ENCODE results near the gene ARHGEF39. TPM values are rescaled to one million over a fixed set of nuclear protein-coding genes. Genes with fewer than 3 reads are reported as not detected.
"Not testable (repeated sequence)": the region's sequence is repeated elsewhere in the genome, so short reads cannot be mapped to it uniquely, and the experiment has no call there.

Gene ARHGEF39
- total and polyA plus RNA-seq, 4 donors = 0.25 to 1.8 (median 1.2) TPM

DNA sequence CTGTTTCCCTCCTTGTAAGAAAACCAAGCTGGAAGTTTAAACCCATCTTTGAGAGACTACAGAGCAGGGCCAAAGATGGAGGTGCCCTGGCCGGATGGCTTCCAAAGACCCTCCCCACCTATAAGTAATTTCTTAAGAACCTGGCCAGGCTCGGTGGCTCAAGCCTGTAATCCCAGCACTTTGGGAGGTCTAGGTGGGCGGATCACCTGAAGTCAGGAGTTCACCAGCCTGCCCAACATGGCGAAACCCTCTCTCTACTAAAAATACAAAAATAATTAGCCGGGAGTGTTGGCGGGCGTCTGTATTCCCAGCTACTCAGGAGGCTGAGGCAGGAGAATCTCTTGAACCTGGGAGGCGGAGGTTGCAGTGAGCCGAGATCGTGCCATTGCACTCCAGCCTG, 19.3 kb downstream of the ARHGEF39 start:
- not testable (repeated sequence) for H3K9me3 ChIP-seq (ENCODE audit: control insufficient read depth, low read length); H3K27me3 ChIP-seq (ENCODE audit: control insufficient read depth in 1 of 2, insufficient read depth in 2 of 2, low read length in 1 of 2); H3K4me1 ChIP-seq (ENCODE audit: control insufficient read depth in 1 of 2, insufficient read depth in 2 of 2, low read length in 2 of 2); DNase-seq; H3K4me3 ChIP-seq (ENCODE audit: low read length in 2 of 2); H3K36me3 ChIP-seq (ENCODE audit: control insufficient read depth in 1 of 2, insufficient read depth in 2 of 2, low read length in 1 of 2); ATAC-seq (ENCODE audit: low FRiP score)
- H3K27ac ChIP-seq (ENCODE audit: low read depth in 1 of 2, low read length in 2 of 2) = peak overlapping the region in 1 of 2 donors; percentile 31
- intact Hi-C loops (cut with DNase I) = loop anchor here in 1 of 2 donors (5.0 to 10.0 kb wide), 2 partner anchors 38 to 81 kb away; partner anchors contain the start of gene TESK1
- 19 to 27% methylated on average over 10 of the region's 10 CpGs for WGBS, 2 donors

- DNase-seq = no peak
Measured at GRCh38 chr9:35643046-35643445, 21.9 kb downstream of the ARHGEF39 start.

GRCh38 chr9:35641478-35641877, 23.5 kb downstream of the ARHGEF39 start:
- not testable (repeated sequence) for H3K27me3 ChIP-seq (ENCODE audit: control insufficient read depth in 1 of 2, insufficient read depth in 2 of 2, low read length in 1 of 2); H3K4me1 ChIP-seq (ENCODE audit: control insufficient read depth in 1 of 2, insufficient read depth in 2 of 2, low read length in 2 of 2); H3K4me3 ChIP-seq (ENCODE audit: low read length in 2 of 2); H3K36me3 ChIP-seq (ENCODE audit: control insufficient read depth in 1 of 2, insufficient read depth in 2 of 2, low read length in 1 of 2); H3K27ac ChIP-seq (ENCODE audit: low read depth in 1 of 2, low read length in 2 of 2); DNase-seq; H3K9me3 ChIP-seq (ENCODE audit: control insufficient read depth, low read length); ATAC-seq (ENCODE audit: low FRiP score)
- intact Hi-C loops (cut with DNase I) = loop anchor here in 1 of 2 donors (10.0 kb wide), 1 partner anchor 77 kb away; a partner anchor contains a TSS
- 90 to 92% methylated on average over 3 of the region's 3 CpGs for WGBS, 2 donors

More at GRCh38 chr9:35643046-35643445, 21.9 kb downstream of the ARHGEF39 start:
- no peaks in the 10 kb centered on the region for H3K36me3 ChIP-seq (ENCODE audit: control insufficient read depth in 1 of 2, insufficient read depth in 2 of 2, low read length in 1 of 2)
- no peak for ATAC-seq (ENCODE audit: low FRiP score)
- 94% methylated on average over 12 of the region's 12 CpGs for WGBS, 2 donors
- intact Hi-C loops (cut with DNase I) = loop anchor here in 1 of 2 donors (10.0 kb wide), 1 partner anchor 78 kb away; a partner anchor contains a TSS
- no peaks in the 10 kb centered on the region for H3K4me1 ChIP-seq (ENCODE audit: control insufficient read depth in 1 of 2, insufficient read depth in 2 of 2, low read length in 2 of 2)
- no peaks in the 10 kb centered on the region for H3K27me3 ChIP-seq (ENCODE audit: control insufficient read depth in 1 of 2, insufficient read depth in 2 of 2, low read length in 1 of 2)
- H3K4me3 ChIP-seq (ENCODE audit: low read length in 2 of 2) = no peak overlapping the region
- H3K27ac ChIP-seq (ENCODE audit: low read depth in 1 of 2, low read length in 2 of 2) = no peak overlapping the region
- no peaks in the 10 kb centered on the region for H3K9me3 ChIP-seq (ENCODE audit: control insufficient read depth, low read length)

GRCh38 chr9:35640431-35640830, 24.6 kb downstream of the ARHGEF39 start:
- not testable (repeated sequence) for H3K36me3 ChIP-seq (ENCODE audit: control insufficient read depth in 1 of 2, insufficient read depth in 2 of 2, low read length in 1 of 2); ATAC-seq (ENCODE audit: low FRiP score); H3K27ac ChIP-seq (ENCODE audit: low read depth in 1 of 2, low read length in 2 of 2); H3K4me1 ChIP-seq (ENCODE audit: control insufficient read depth in 1 of 2, insufficient read depth in 2 of 2, low read length in 2 of 2); H3K4me3 ChIP-seq (ENCODE audit: low read length in 2 of 2); H3K27me3 ChIP-seq (ENCODE audit: control insufficient read depth in 1 of 2, insufficient read depth in 2 of 2, low read length in 1 of 2); H3K9me3 ChIP-seq (ENCODE audit: control insufficient read depth, low read length); DNase-seq
- intact Hi-C loops (cut with DNase I) = loop anchor here in 1 of 2 donors (10.0 kb wide), 1 partner anchor 76 kb away; a partner anchor contains a TSS
- 97% methylated on average over 15 of the region's 15 CpGs for WGBS, 2 donors

DNA sequence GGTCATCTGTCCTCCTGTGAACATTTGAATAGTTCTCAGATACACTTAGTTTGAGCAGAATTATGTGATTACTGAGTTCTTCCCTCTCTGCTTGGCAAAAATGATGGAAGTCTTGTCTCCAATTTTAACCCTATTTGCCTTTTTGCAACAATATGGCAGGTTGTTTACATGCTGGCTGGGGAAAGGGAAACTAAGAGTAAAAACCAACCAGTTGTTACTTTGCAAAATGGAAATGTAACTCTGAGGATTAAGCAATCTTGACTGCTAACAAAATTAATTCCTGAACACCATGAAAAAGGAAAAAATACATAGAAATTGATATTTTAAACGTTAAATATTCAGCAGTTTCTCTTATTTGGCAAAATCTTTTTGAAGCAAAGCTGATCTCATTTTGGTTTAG, 25.4 kb downstream of the ARHGEF39 start:
- no peaks in the 10 kb centered on the region for H3K4me1 ChIP-seq (ENCODE audit: control insufficient read depth in 1 of 2, insufficient read depth in 2 of 2, low read length in 2 of 2)
- H3K36me3 ChIP-seq (ENCODE audit: control insufficient read depth in 1 of 2, insufficient read depth in 2 of 2, low read length in 1 of 2) = no peaks in the 10 kb centered on the region
- 84 to 88% methylated on average over 1 of the region's 1 CpG for WGBS, 2 donors
- H3K27me3 ChIP-seq (ENCODE audit: control insufficient read depth in 1 of 2, insufficient read depth in 2 of 2, low read length in 1 of 2) = no peaks in the 10 kb centered on the region
- H3K27ac ChIP-seq (ENCODE audit: low read depth in 1 of 2, low read length in 2 of 2) = no peak overlapping the region
- H3K4me3 ChIP-seq (ENCODE audit: low read length in 2 of 2) = no peak overlapping the region
- no peaks in the 10 kb centered on the region for H3K9me3 ChIP-seq (ENCODE audit: control insufficient read depth, low read length)
- intact Hi-C loops (cut with DNase I) = loop anchor here in 1 of 2 donors (10.0 kb wide), 1 partner anchor 75 kb away; a partner anchor contains a TSS
- DNase-seq = no peak
- ATAC-seq (ENCODE audit: low FRiP score) = no peak

DNA sequence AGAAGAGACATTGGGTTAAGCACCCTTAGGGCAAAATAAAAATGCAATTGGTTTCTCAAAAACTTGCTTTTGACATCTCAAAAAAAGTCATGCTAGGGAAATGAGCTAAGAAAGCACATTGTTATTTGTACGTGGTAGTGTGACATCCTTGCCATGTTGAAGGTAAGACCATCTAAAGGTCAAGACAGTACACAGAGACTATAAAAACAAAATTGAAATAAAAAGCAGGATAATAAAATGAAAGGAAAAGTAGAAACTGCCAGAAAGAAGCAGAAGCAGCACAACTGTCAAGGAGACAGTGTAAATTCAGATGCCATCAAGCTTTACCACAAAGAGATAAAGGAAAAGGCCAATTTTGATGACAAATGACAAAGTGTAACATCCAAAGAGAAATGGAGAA, 25.8 kb downstream of the ARHGEF39 start:
- intact Hi-C loops (cut with DNase I); H3K4me3 ChIP-seq (ENCODE audit: low read length in 2 of 2); H3K27me3 ChIP-seq (ENCODE audit: control insufficient read depth in 1 of 2, insufficient read depth in 2 of 2, low read length in 1 of 2); H3K4me1 ChIP-seq (ENCODE audit: control insufficient read depth in 1 of 2, insufficient read depth in 2 of 2, low read length in 2 of 2); ATAC-seq (ENCODE audit: low FRiP score); H3K36me3 ChIP-seq (ENCODE audit: control insufficient read depth in 1 of 2, insufficient read depth in 2 of 2, low read length in 1 of 2); DNase-seq; H3K27ac ChIP-seq (ENCODE audit: low read depth in 1 of 2, low read length in 2 of 2); H3K9me3 ChIP-seq (ENCODE audit: control insufficient read depth, low read length): not testable (repeated sequence)
- WGBS, 2 donors = 85 to 91% methylated on average over 1 of the region's 1 CpG

DNA sequence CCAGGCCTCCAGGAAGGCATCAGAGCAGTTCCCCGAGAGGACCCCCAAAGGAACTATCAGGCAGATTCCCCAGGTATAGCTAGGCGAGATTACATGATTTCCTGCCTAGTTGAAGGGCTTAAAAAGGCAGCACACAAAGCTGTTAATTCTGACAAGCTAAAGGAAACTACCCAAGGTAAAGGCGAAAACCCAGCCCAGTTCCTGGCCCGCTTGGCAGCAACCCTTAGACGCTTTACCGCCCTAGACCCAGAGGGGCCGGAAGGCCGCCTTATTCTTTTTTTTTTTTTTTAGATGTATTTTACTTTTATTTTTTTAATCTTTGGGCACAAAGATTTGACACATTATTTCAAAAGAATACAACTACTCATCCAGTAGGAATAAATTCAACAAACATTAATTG, 26.2 kb downstream of the ARHGEF39 start:
- H3K36me3 ChIP-seq (ENCODE audit: control insufficient read depth in 1 of 2, insufficient read depth in 2 of 2, low read length in 1 of 2); ATAC-seq (ENCODE audit: low FRiP score); DNase-seq; H3K9me3 ChIP-seq (ENCODE audit: control insufficient read depth, low read length); intact Hi-C loops (cut with DNase I); H3K27me3 ChIP-seq (ENCODE audit: control insufficient read depth in 1 of 2, insufficient read depth in 2 of 2, low read length in 1 of 2); H3K4me1 ChIP-seq (ENCODE audit: control insufficient read depth in 1 of 2, insufficient read depth in 2 of 2, low read length in 2 of 2); H3K4me3 ChIP-seq (ENCODE audit: low read length in 2 of 2); H3K27ac ChIP-seq (ENCODE audit: low read depth in 1 of 2, low read length in 2 of 2): not testable (repeated sequence)
- WGBS, 2 donors = 86 to 88% methylated on average over 7 of the region's 8 CpGs

- H3K27ac ChIP-seq (ENCODE audit: low read depth in 1 of 2, low read length in 2 of 2); H3K9me3 ChIP-seq (ENCODE audit: control insufficient read depth, low read length); DNase-seq; H3K36me3 ChIP-seq (ENCODE audit: control insufficient read depth in 1 of 2, insufficient read depth in 2 of 2, low read length in 1 of 2); H3K4me3 ChIP-seq (ENCODE audit: low read length in 2 of 2); H3K4me1 ChIP-seq (ENCODE audit: control insufficient read depth in 1 of 2, insufficient read depth in 2 of 2, low read length in 2 of 2); ATAC-seq (ENCODE audit: low FRiP score); H3K27me3 ChIP-seq (ENCODE audit: control insufficient read depth in 1 of 2, insufficient read depth in 2 of 2, low read length in 1 of 2); intact Hi-C loops (cut with DNase I): not testable (repeated sequence)
- WGBS, 2 donors = 92 to 93% methylated on average over 9 of the region's 9 CpGs
Measured at GRCh38 chr9:35637427-35637955, 27.5 kb downstream of the ARHGEF39 start.

GRCh38 chr9:35636877-35637246, 28.1 kb downstream of the ARHGEF39 start:
- H3K9me3 ChIP-seq (ENCODE audit: control insufficient read depth, low read length); H3K4me3 ChIP-seq (ENCODE audit: low read length in 2 of 2); H3K36me3 ChIP-seq (ENCODE audit: control insufficient read depth in 1 of 2, insufficient read depth in 2 of 2, low read length in 1 of 2); intact Hi-C loops (cut with DNase I); ATAC-seq (ENCODE audit: low FRiP score); H3K4me1 ChIP-seq (ENCODE audit: control insufficient read depth in 1 of 2, insufficient read depth in 2 of 2, low read length in 2 of 2); DNase-seq; H3K27me3 ChIP-seq (ENCODE audit: control insufficient read depth in 1 of 2, insufficient read depth in 2 of 2, low read length in 1 of 2); H3K27ac ChIP-seq (ENCODE audit: low read depth in 1 of 2, low read length in 2 of 2): not testable (repeated sequence)
- WGBS, 2 donors = 98% methylated on average over 6 of the region's 6 CpGs
